ENCODE measurements around the gene DNAJC1.

The DNAJC1 gene

GRCh38 chr10:21750424-21750823 lies 253.1 kb downstream of the DNAJC1 start:
- Histone ChIP-seq H3K27ac (ENCODE audit: low read depth, low read length) (peak overlapping the region; percentile 66), H3K9me3 (ENCODE audit: control insufficient read depth, insufficient read depth, low read length) (no peaks in the 10 kb centered on the region), H3K27me3 (ENCODE audit: control insufficient read depth, insufficient read depth, low read length) (no peaks in the 10 kb centered on the region), H3K36me3 (ENCODE audit: control insufficient read depth, insufficient read depth, low read length) (no peaks in the 10 kb centered on the region), H3K4me1 (ENCODE audit: control insufficient read depth, insufficient read depth, low read length) (peaks cover 37% of the 10 kb centered on the region), H3K4me3 (ENCODE audit: low read depth, low read length) (no peak overlapping the region), H3K9ac (ENCODE audit: low read depth, low read length) (peak overlapping the region; percentile 79; the same call in 1 of the 2 replicates)

- H3K36me3 ChIP-seq (ENCODE audit: control insufficient read depth, insufficient read depth, low read length) = peaks cover 4% of the 10 kb centered on the region; the same call in 1 of the 2 replicates
- H3K9me3 ChIP-seq (ENCODE audit: control insufficient read depth, insufficient read depth, low read length) = no peaks in the 10 kb centered on the region
- peaks cover 37% of the 10 kb centered on the region for H3K4me1 ChIP-seq (ENCODE audit: control insufficient read depth, insufficient read depth, low read length)
- H3K27ac ChIP-seq (ENCODE audit: low read depth, low read length) = no peak overlapping the region
- H3K9ac ChIP-seq (ENCODE audit: low read depth, low read length) = no peak overlapping the region
- no peaks in the 10 kb centered on the region for H3K27me3 ChIP-seq (ENCODE audit: control insufficient read depth, insufficient read depth, low read length)
- no peak overlapping the region for H3K4me3 ChIP-seq (ENCODE audit: low read depth, low read length)
These were observed 253.7 kb downstream of the DNAJC1 start for GRCh38 chr10:21749788-21750187.

- no peaks in the 10 kb centered on the region; the same call in 1 of the 2 replicates for H3K9me3 ChIP-seq (ENCODE audit: control insufficient read depth, insufficient read depth, low read length)
- H3K27me3 ChIP-seq (ENCODE audit: control insufficient read depth, insufficient read depth, low read length) = no peaks in the 10 kb centered on the region
- H3K36me3 ChIP-seq (ENCODE audit: control insufficient read depth, insufficient read depth, low read length) = peaks cover 24% of the 10 kb centered on the region
- H3K27ac ChIP-seq (ENCODE audit: low read depth, low read length) = no peak overlapping the region
- H3K4me1 ChIP-seq (ENCODE audit: control insufficient read depth, insufficient read depth, low read length) = peaks cover 37% of the 10 kb centered on the region
- H3K4me3 ChIP-seq (ENCODE audit: low read depth, low read length) = no peak overlapping the region
- no peak overlapping the region for H3K9ac ChIP-seq (ENCODE audit: low read depth, low read length)
These were observed 255.7 kb downstream of the DNAJC1 start for GRCh38 chr10:21747809-21748208.

- H3K27me3 ChIP-seq (ENCODE audit: control insufficient read depth, insufficient read depth, low read length) = no peaks in the 10 kb centered on the region
- H3K9ac ChIP-seq (ENCODE audit: low read depth, low read length) = no peak overlapping the region
- H3K4me1 ChIP-seq (ENCODE audit: control insufficient read depth, insufficient read depth, low read length) = peaks cover 24% of the 10 kb centered on the region
- H3K36me3 ChIP-seq (ENCODE audit: control insufficient read depth, insufficient read depth, low read length) = peaks cover 41% of the 10 kb centered on the region
- H3K9me3 ChIP-seq (ENCODE audit: control insufficient read depth, insufficient read depth, low read length) = no peaks in the 10 kb centered on the region; the same call in 1 of the 2 replicates
- H3K27ac ChIP-seq (ENCODE audit: low read depth, low read length) = no peak overlapping the region
- H3K4me3 ChIP-seq (ENCODE audit: low read depth, low read length) = no peak overlapping the region
These were observed 257.4 kb downstream of the DNAJC1 start for GRCh38 chr10:21746118-21746517.

GRCh38 chr10:21744223-21744622 lies 259.3 kb downstream of the DNAJC1 start:
- Histone ChIP-seq H3K4me3 (ENCODE audit: low read depth, low read length) (no peak overlapping the region), H3K27ac (ENCODE audit: low read depth, low read length) (no peak overlapping the region), H3K9me3 (ENCODE audit: control insufficient read depth, insufficient read depth, low read length) (no peaks in the 10 kb centered on the region; the same call in 1 of the 2 replicates), H3K36me3 (ENCODE audit: control insufficient read depth, insufficient read depth, low read length) (peaks cover 60% of the 10 kb centered on the region), H3K27me3 (ENCODE audit: control insufficient read depth, insufficient read depth, low read length) (no peaks in the 10 kb centered on the region), H3K4me1 (ENCODE audit: control insufficient read depth, insufficient read depth, low read length) (peaks cover 8% of the 10 kb centered on the region; the same call in 1 of the 2 replicates), H3K9ac (ENCODE audit: low read depth, low read length) (no peak overlapping the region)

- Histone ChIP-seq H3K9ac (ENCODE audit: low read depth, low read length) (no peak overlapping the region), H3K9me3 (ENCODE audit: control insufficient read depth, insufficient read depth, low read length) (no peaks in the 10 kb centered on the region; the same call in 1 of the 2 replicates), H3K36me3 (ENCODE audit: control insufficient read depth, insufficient read depth, low read length) (peaks cover 71% of the 10 kb centered on the region), H3K27ac (ENCODE audit: low read depth, low read length) (peak overlapping the region; percentile 13), H3K4me3 (ENCODE audit: low read depth, low read length) (no peak overlapping the region), H3K27me3 (ENCODE audit: control insufficient read depth, insufficient read depth, low read length) (no peaks in the 10 kb centered on the region), H3K4me1 (ENCODE audit: control insufficient read depth, insufficient read depth, low read length) (peaks cover 4% of the 10 kb centered on the region; the same call in 1 of the 2 replicates)
These were observed 260.7 kb downstream of the DNAJC1 start for GRCh38 chr10:21742740-21743412.

- H3K27ac ChIP-seq (ENCODE audit: low read depth, low read length) = no peak overlapping the region
- H3K36me3 ChIP-seq (ENCODE audit: control insufficient read depth, insufficient read depth, low read length) = peaks cover 78% of the 10 kb centered on the region
- H3K9ac ChIP-seq (ENCODE audit: low read depth, low read length) = no peak overlapping the region
- H3K9me3 ChIP-seq (ENCODE audit: control insufficient read depth, insufficient read depth, low read length) = no peaks in the 10 kb centered on the region; the same call in 1 of the 2 replicates
- H3K27me3 ChIP-seq (ENCODE audit: control insufficient read depth, insufficient read depth, low read length) = no peaks in the 10 kb centered on the region
- H3K4me1 ChIP-seq (ENCODE audit: control insufficient read depth, insufficient read depth, low read length) = no peaks in the 10 kb centered on the region
- no peak overlapping the region for H3K4me3 ChIP-seq (ENCODE audit: low read depth, low read length)
These were observed 262.5 kb downstream of the DNAJC1 start for GRCh38 chr10:21740989-21741388.

- no peaks in the 10 kb centered on the region for H3K27me3 ChIP-seq (ENCODE audit: control insufficient read depth, insufficient read depth, low read length)
- H3K9ac ChIP-seq (ENCODE audit: low read depth, low read length) = no peak overlapping the region
- no peak overlapping the region for H3K27ac ChIP-seq (ENCODE audit: low read depth, low read length)
These were observed 266.4 kb downstream of the DNAJC1 start for GRCh38 chr10:21737106-21737505.

GRCh38 chr10:21733710-21734109 lies 269.8 kb downstream of the DNAJC1 start:
- Histone ChIP-seq H3K27me3 (ENCODE audit: control insufficient read depth, insufficient read depth, low read length) (no peaks in the 10 kb centered on the region), H3K27ac (ENCODE audit: low read depth, low read length) (no peak overlapping the region), H3K4me1 (ENCODE audit: control insufficient read depth, insufficient read depth, low read length) (peaks cover 27% of the 10 kb centered on the region), H3K9me3 (ENCODE audit: control insufficient read depth, insufficient read depth, low read length) (no peaks in the 10 kb centered on the region), H3K9ac (ENCODE audit: low read depth, low read length) (no peak overlapping the region), H3K4me3 (ENCODE audit: low read depth, low read length) (no peak overlapping the region), H3K36me3 (ENCODE audit: control insufficient read depth, insufficient read depth, low read length) (peaks cover 70% of the 10 kb centered on the region)

More at GRCh38 chr10:21737106-21737505, 266.4 kb downstream of the DNAJC1 start:
- peaks cover 83% of the 10 kb centered on the region for H3K36me3 ChIP-seq (ENCODE audit: control insufficient read depth, insufficient read depth, low read length)
- peaks cover 17% of the 10 kb centered on the region for H3K4me1 ChIP-seq (ENCODE audit: control insufficient read depth, insufficient read depth, low read length)
- no peak overlapping the region for H3K4me3 ChIP-seq (ENCODE audit: low read depth, low read length)
- no peaks in the 10 kb centered on the region for H3K9me3 ChIP-seq (ENCODE audit: control insufficient read depth, insufficient read depth, low read length)

- Histone ChIP-seq H3K27me3 (ENCODE audit: control insufficient read depth, insufficient read depth, low read length) (no peaks in the 10 kb centered on the region), H3K36me3 (ENCODE audit: control insufficient read depth, insufficient read depth, low read length) (peaks cover 78% of the 10 kb centered on the region), H3K9me3 (ENCODE audit: control insufficient read depth, insufficient read depth, low read length) (no peaks in the 10 kb centered on the region), H3K9ac (ENCODE audit: low read depth, low read length) (no peak overlapping the region), H3K4me1 (ENCODE audit: control insufficient read depth, insufficient read depth, low read length) (peaks cover 31% of the 10 kb centered on the region), H3K27ac (ENCODE audit: low read depth, low read length) (peak overlapping the region; percentile 72), H3K4me3 (ENCODE audit: low read depth, low read length) (no peak overlapping the region)
These were observed 271.3 kb downstream of the DNAJC1 start for GRCh38 chr10:21732067-21732772.

- Histone ChIP-seq H3K27ac (ENCODE audit: low read depth, low read length) (no peak overlapping the region), H3K9me3 (ENCODE audit: control insufficient read depth, insufficient read depth, low read length) (no peaks in the 10 kb centered on the region), H3K27me3 (ENCODE audit: control insufficient read depth, insufficient read depth, low read length) (no peaks in the 10 kb centered on the region), H3K36me3 (ENCODE audit: control insufficient read depth, insufficient read depth, low read length) (peaks cover 62% of the 10 kb centered on the region), H3K4me3 (ENCODE audit: low read depth, low read length) (no peak overlapping the region), H3K9ac (ENCODE audit: low read depth, low read length) (no peak overlapping the region), H3K4me1 (ENCODE audit: control insufficient read depth, insufficient read depth, low read length) (peaks cover 50% of the 10 kb centered on the region)
These were observed 274.9 kb downstream of the DNAJC1 start for GRCh38 chr10:21728618-21729017.

Data from HUES48 (cell line).